Measurements from ENCODE around the gene SETBP1.

DNA sequence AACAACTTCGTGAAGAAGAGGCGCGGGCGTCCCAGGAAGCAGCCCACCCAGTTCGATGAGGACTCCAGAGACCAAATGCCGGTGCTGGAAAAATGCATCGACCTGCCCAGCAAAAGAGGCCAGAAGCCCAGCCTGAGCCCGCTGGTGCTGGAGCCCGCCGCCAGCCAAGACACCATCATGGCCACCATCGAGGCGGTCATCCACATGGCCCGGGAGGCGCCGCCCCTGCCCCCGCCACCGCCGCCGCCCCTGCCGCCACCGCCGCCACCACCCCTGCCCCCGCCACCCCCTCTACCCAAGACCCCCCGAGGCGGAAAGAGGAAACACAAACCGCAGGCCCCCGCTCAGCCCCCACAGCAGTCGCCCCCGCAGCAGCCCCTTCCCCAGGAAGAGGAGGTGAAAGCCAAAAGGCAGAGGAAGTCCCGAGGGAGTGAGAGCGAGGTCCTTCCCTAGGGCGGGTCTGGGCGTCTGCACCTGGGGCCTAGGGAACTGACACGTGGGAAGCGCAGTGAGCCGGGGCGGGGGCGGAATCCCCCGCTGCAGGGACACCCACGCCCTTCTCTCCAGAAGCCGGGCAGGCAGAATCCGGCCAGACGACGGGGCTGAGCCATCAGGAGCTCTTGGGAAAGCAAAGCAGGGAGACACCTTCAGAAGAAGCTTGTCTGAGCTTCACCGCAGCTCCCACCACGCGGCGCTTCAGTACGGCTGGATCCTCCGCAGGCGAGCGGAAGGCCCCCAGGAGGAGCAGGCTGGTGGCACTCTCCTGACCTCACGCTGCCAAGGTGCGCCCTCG is 382.8 kb downstream of the SETBP1 start:
- TF ChIP-seq, protein P1, sequence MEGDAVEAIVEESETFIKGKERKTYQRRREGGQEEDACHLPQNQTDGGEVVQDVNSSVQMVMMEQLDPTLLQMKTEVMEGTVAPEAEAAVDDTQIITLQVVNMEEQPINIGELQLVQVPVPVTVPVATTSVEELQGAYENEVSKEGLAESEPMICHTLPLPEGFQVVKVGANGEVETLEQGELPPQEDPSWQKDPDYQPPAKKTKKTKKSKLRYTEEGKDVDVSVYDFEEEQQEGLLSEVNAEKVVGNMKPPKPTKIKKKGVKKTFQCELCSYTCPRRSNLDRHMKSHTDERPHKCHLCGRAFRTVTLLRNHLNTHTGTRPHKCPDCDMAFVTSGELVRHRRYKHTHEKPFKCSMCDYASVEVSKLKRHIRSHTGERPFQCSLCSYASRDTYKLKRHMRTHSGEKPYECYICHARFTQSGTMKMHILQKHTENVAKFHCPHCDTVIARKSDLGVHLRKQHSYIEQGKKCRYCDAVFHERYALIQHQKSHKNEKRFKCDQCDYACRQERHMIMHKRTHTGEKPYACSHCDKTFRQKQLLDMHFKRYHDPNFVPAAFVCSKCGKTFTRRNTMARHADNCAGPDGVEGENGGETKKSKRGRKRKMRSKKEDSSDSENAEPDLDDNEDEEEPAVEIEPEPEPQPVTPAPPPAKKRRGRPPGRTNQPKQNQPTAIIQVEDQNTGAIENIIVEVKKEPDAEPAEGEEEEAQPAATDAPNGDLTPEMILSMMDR (IDR thresholded peaks at IDR 0.05), result no peak
- no peak for TF ChIP-seq POLR2A (IDR thresholded peaks at IDR 0.05)
